Articular chondrocyte of knee joint (primary cell): Measurements from ENCODE around the gene HTR1B. TPM values are rescaled to one million over a fixed set of nuclear protein-coding genes. Genes with fewer than 3 reads are reported as not detected.

Experiments
- total RNA-seq: library from RNA; depleted of rRNA; stranded (reverse); fragments of >200 nt; gene quantifications from 2 replicates; pipeline ENCODE4 v1.2.3, GENCODE V29; 2012

Gene HTR1B, protein sequence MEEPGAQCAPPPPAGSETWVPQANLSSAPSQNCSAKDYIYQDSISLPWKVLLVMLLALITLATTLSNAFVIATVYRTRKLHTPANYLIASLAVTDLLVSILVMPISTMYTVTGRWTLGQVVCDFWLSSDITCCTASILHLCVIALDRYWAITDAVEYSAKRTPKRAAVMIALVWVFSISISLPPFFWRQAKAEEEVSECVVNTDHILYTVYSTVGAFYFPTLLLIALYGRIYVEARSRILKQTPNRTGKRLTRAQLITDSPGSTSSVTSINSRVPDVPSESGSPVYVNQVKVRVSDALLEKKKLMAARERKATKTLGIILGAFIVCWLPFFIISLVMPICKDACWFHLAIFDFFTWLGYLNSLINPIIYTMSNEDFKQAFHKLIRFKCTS
- 0.22 TPM in 1 of 2 replicates, not detected in the other for total RNA-seq

DNA sequence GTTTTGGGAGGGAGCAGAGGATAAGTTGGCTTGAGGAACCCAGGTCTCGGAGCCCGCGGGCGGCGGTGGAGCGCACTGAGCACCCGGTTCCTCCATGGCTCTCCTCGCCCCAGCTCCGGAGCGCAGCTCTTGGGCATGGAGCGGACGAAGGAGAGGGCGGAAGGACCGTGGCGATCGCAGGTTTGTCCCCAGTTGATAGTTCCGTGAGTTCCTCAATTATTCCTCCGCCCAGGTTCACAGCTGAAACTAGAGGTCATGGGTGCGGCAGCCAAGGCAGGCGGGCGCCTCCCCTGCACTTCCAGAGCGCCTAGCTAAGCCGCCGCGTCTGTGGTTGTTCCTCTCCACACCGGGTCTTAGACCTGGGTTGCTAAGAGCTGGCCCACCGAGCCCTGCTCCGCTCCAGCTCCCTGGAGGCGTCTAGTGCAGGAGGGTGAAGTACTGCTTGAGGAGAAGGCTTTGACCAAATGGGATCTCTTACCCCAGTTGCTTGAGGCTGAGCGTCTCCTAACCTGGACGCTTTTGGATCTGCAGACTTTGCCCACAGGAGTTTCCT lies at the start of gene HTR1B:
Gene HTR1B (minus strand): TSS at position 184 of the 553 bp plus-strand sequence. CDS start 88 bp downstream, at position 96.

Other genes with a start within 250 kb of the HTR1B start
- under 0.01 TPM in 2 replicates for gene MEI4, start 189.5 kb upstream of the HTR1B start, total RNA-seq